K562 (cell line): ENCODE measurements around the gene TMEM107. TPM values are rescaled to one million over a fixed set of nuclear protein-coding genes. Genes with fewer than 3 reads are reported as not detected.

Source experiments
- ATAC-seq: fragments of 200-7000 bp; cut with Tn5 transposase; 3 replicates; pipeline ENCODE4 v1.9.1; 2020; ENCODE audit warnings: moderate library complexity
- BruUV-seq: library from RNA; stranded (reverse); fragments of 400-500 nt; replicated peaks from 2 replicates; lab custom pipeline; 2021; lab: Mats Ljungman, UMichigan
- CTCF ChIA-PET: fragments of 300-600 bp; formaldehyde crosslinking; extraction: SDS; loops from one replicate; lab custom pipeline; 2021; ENCODE audit warnings: low intra/inter-chr PET ratio; lab: Yijun Ruan, JAX
- POLR2A ChIA-PET: fragments of 300-600, 350-650 bp; sonication (Branson Sonifier 250); formaldehyde crosslinking; extraction: SDS; loops from one replicate; lab custom pipeline; 2021; ENCODE audit warnings: antibody characterized with exemption, inconsistent platforms; lab: Yijun Ruan, JAX
- DNase-seq, 4 experiments: peaks; one replicate each; pipeline versions ENCODE4 v3.0.0 to v3.0.0-alpha.2; 2011 to 2018; ENCODE audit warnings: low spot score in 3 of 4, mixed read lengths in 3 of 4; ENCODE audit errors: extremely low read depth in 1 of 4
- FAIRE-seq: peaks from 2 replicates; lab custom pipeline; 2011; peaks lifted over from hg19 to GRCh38; lab: Jason Lieb, UNC
- H2AFZ ChIP-seq: 2 replicates; pipeline ENCODE4 v1.6.0; 2011; ENCODE audit warnings: low read depth, low read length, control low read depth, inconsistent platforms
- H3K27ac ChIP-seq: fragments of 200-600 bp; 3 replicates; pipeline ENCODE4 v1.8.0; 2011; ENCODE audit warnings: low read depth, mild to moderate bottlenecking, control low read depth, inconsistent platforms, low read length, moderate library complexity, mixed read lengths; ENCODE audit errors: extremely low read depth
- H3K27me3 ChIP-seq, 2 experiments: fragments of 300-600 bp in 1 of 2; 2 replicates in 1 of 2; 3 replicates in 1 of 2; pipeline versions ENCODE4 v1.6.0 to v1.8.0; 2011; ENCODE audit warnings: inconsistent platforms in 2 of 2, low read length in 2 of 2, mild to moderate bottlenecking in 1 of 2, mixed read lengths in 1 of 2, moderate library complexity in 1 of 2; ENCODE audit not compliant: control insufficient read depth in 2 of 2, insufficient read depth in 2 of 2
- H3K36me3 ChIP-seq: fragments of 300-600 bp; 3 replicates; pipeline ENCODE4 v1.8.0; 2011; ENCODE audit warnings: mild to moderate bottlenecking, low read length, inconsistent platforms; ENCODE audit not compliant: control insufficient read depth, insufficient read depth
- H3K4me1 ChIP-seq, 2 experiments: fragments of 200-600 bp in 1 of 2; replicated peaks in 1 of 2; 2 replicates in 1 of 2; 3 replicates in 1 of 2; pipeline versions ENCODE4 v1.5.1 to v1.8.0; 2011; ENCODE audit warnings: inconsistent platforms in 2 of 2, low read length in 2 of 2, mild to moderate bottlenecking in 1 of 2, mixed read lengths in 1 of 2, moderate library complexity in 1 of 2; ENCODE audit not compliant: control insufficient read depth in 2 of 2, insufficient read depth in 2 of 2
- H3K4me2 ChIP-seq: 2 replicates; pipeline ENCODE4 v1.6.1; 2011; ENCODE audit warnings: low read length, control low read depth, inconsistent platforms, mixed read lengths; ENCODE audit not compliant: insufficient read depth
- H3K4me3 ChIP-seq: fragments of 200-600 bp; sonication (generic), shearing (Covaris generic); 2 replicates; pipeline ENCODE4 v1.5.1; 2016; ENCODE audit warnings: control low read depth, inconsistent platforms
- H3K79me2 ChIP-seq: fragments of 200-600 bp; 3 replicates; pipeline ENCODE4 v1.8.0; 2011; ENCODE audit warnings: low read length, inconsistent platforms; ENCODE audit not compliant: control insufficient read depth, insufficient read depth
- H3K9ac ChIP-seq, 2 experiments: 2 replicates each; pipeline versions ENCODE4 v1.6.0 to v1.6.1; 2011; ENCODE audit warnings: low read depth in 2 of 2, low read length in 2 of 2, control low read depth in 1 of 2, inconsistent platforms in 1 of 2, mild to moderate bottlenecking in 1 of 2, mixed read lengths in 1 of 2; ENCODE audit not compliant: insufficient read depth in 1 of 2
- H3K9me1 ChIP-seq: one replicate; pipeline ENCODE4 v1.6.0; 2011; ENCODE audit warnings: inconsistent platforms, mild to moderate bottlenecking, low read length, moderate library complexity; ENCODE audit not compliant: control insufficient read depth, insufficient read depth
- H3K9me3 ChIP-seq: replicated peaks from 2 replicates; pipeline ENCODE4 v1.5.1; 2011; ENCODE audit warnings: low read depth, low read length, inconsistent platforms; ENCODE audit not compliant: control insufficient read depth, insufficient read depth
- H4K20me1 ChIP-seq: replicated peaks from 2 replicates; pipeline ENCODE4 v1.6.1; 2011; ENCODE audit warnings: low read length, inconsistent platforms, mixed read lengths; ENCODE audit not compliant: control insufficient read depth, insufficient read depth
- CBX2 ChIP-seq: fragments of 200-600 bp; sonication (generic); IDR thresholded peaks from one replicate; pipeline ENCODE4 v1.6.1; 2012; ENCODE audit warnings: mild to moderate bottlenecking, low read length, inconsistent platforms; ENCODE audit not compliant: insufficient read depth, poor library complexity, severe bottlenecking
- CHD2 ChIP-seq: IDR thresholded peaks from 2 replicates; pipeline ENCODE4 v1.6.1; 2011; ENCODE audit warnings: low read depth, low read length
- MCM5 ChIP-seq: fragments of 450-650 bp; IDR thresholded peaks from 2 replicates; pipeline ENCODE4 v1.6.1; 2016; ENCODE audit warnings: low read depth
- SAFB ChIP-seq: fragments of 200-400 bp; formaldehyde crosslinking; IDR thresholded peaks from 2 replicates; pipeline ENCODE4 v1.6.1; 2017; ENCODE audit warnings: low read depth, low read length, borderline replicate concordance
- SIN3B ChIP-seq: fragments of 450-650 bp; IDR thresholded peaks from 2 replicates; pipeline ENCODE4 v1.6.1; 2017; ENCODE audit warnings: low read depth, mild to moderate bottlenecking, moderate library complexity
- TCF7 ChIP-seq: sonication (generic); IDR thresholded peaks from 2 replicates; pipeline ENCODE4 v1.6.1; 2016; ENCODE audit warnings: antibody characterized with exemption, borderline replicate concordance
- ZNF589 ChIP-seq: fragments of 200-800 bp; sonication (Bioruptor generic); IDR thresholded peaks from 2 replicates; pipeline ENCODE4 v1.6.1; 2016; ENCODE audit warnings: low read depth, missing genetic modification characterization, missing compliant biosample characterization
- ZNF695 ChIP-seq: fragments of 450-650 bp; formaldehyde crosslinking; IDR thresholded peaks from 2 replicates; pipeline ENCODE4 v1.4.0; 2020; ENCODE audit warnings: mild to moderate bottlenecking, moderate library complexity
- WGBS: fragments of 100-300 bp; shearing (Covaris generic); methylation state at CpG from one replicate; pipeline ENCODE4 v1.1.6; 2016; ENCODE audit warnings: low coverage, mixed read lengths; ENCODE audit not compliant: insufficient coverage; ENCODE audit errors: missing lambda C conversion rate; 5-methylcytosine and 5-hydroxymethylcytosine counted together
- in situ Hi-C: fragments of 300-500 bp; cut with MboI; formaldehyde crosslinking; loops from 4 replicates; pipeline ENCODE4 v1.15.0; 2018; ENCODE audit warnings: inconsistent platforms, mixed read lengths
- intact Hi-C: fragments of 100-400 bp; cut with micrococcal nuclease; formaldehyde crosslinking; loops from 2 replicates; pipeline ENCODE4 v1.14.2; 2022
- polyA plus RNA-seq, 8 experiments: library from polyadenylated mRNA; depleted of rRNA in 4 of 8; stranded (reverse) in 5 of 8; unstranded in 3 of 8; fragments of >200 nt; fragmentation: Nextera tagmentation in 2 of 8; fragmentation: Illumina TruSeq in 1 of 8; extraction: Ambion mirVana in 2 of 8; extraction: Trizol in 1 of 8; gene quantifications; 2 replicates each; pipeline versions ENCODE4 v1.2.1 to v1.2.3, GENCODE V29; 2011 to 2014; ENCODE audit warnings: inconsistent platforms in 1 of 8, missing spikeins in 1 of 8
- total RNA-seq, 7 experiments: library from RNA; depleted of rRNA in 6 of 7; stranded (reverse); fragments of >200 nt in 6 of 7; fragmentation: Illumina TruSeq in 2 of 7; extraction: Trizol in 2 of 7; gene quantifications; 2 replicates each; pipeline versions ENCODE4 v1.2.1 to v1.2.3, GENCODE V29; 2011 to 2021; ENCODE audit warnings: low replicate concordance in 1 of 7
- TF ChIP-seq, protein P1 (sequence below): fragments of 250-450 bp; sonication (Bioruptor Pico); IDR thresholded peaks from 2 replicates; pipeline ENCODE4 v1.4.0; 2020; ENCODE audit warnings: mild to moderate bottlenecking, moderate library complexity
- TF ChIP-seq, protein P2 (sequence below): fragments of 450-650 bp; formaldehyde crosslinking; conservative IDR thresholded peaks from 2 replicates; pipeline ENCODE4 v1.4.0; 2022; ENCODE audit warnings: mild to moderate bottlenecking, missing genetic modification characterization

Gene TMEM107
- total and polyA plus RNA-seq, 9 of the 15 experiments (the other 6 are each of a cell fraction or from before 2014, with no cell fraction given), result 7.1 to 26.2 (median 16.9) TPM

DNA sequence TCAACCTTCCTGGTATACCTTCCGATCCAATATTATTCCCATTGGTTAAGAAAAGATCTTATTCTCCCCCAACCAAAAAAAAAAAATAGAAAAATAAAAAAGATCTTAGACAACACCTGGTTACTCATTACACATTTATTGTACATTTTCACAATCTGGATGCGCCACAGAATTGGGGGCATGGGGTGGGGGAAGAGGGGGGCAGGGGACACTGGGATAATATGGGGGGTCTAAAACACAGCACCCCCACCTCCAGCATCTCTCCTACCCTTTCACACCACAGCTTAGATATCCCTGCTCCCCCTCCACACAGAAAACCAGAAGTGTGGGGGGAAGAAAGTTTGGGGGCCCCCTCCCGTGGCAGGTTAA, 17.2 kb downstream of the TMEM107 start:
- Histone ChIP-seq H4K20me1 (0 out of 2 replicates have a peak, but pooled peaks cover 12% of the 10 kb centered on the region), H3K4me1 (peaks cover 43 to 66% of the 10 kb centered on the region in 2 experiments), H3K9me1 (peaks cover 5% of the 10 kb centered on the region), H3K4me2 (no peak overlapping the region), H3K4me3 (no peak overlapping the region), H2AFZ (no peak overlapping the region), H3K36me3 (peaks cover 29% of the 10 kb centered on the region; the same call in 2 of the 3 replicates), H3K27me3 (no peaks in the 10 kb centered on the region), H3K9me3 (no peaks in the 10 kb centered on the region), H3K27ac (no peak overlapping the region), H3K9ac (no peak overlapping the region; a peak in 1 of 4 replicates), H3K79me2 (peaks cover 45% of the 10 kb centered on the region)
- no TSS peak for BruUV-seq
- in situ Hi-C loops (no loop called here), intact Hi-C loops (no loop called here)
- no peak for TF ChIP-seq ZNF589
- TF ChIP-seq TCF7, result no peak
- TF ChIP-seq CBX2, result no peak
- TF ChIP-seq, protein P1, sequence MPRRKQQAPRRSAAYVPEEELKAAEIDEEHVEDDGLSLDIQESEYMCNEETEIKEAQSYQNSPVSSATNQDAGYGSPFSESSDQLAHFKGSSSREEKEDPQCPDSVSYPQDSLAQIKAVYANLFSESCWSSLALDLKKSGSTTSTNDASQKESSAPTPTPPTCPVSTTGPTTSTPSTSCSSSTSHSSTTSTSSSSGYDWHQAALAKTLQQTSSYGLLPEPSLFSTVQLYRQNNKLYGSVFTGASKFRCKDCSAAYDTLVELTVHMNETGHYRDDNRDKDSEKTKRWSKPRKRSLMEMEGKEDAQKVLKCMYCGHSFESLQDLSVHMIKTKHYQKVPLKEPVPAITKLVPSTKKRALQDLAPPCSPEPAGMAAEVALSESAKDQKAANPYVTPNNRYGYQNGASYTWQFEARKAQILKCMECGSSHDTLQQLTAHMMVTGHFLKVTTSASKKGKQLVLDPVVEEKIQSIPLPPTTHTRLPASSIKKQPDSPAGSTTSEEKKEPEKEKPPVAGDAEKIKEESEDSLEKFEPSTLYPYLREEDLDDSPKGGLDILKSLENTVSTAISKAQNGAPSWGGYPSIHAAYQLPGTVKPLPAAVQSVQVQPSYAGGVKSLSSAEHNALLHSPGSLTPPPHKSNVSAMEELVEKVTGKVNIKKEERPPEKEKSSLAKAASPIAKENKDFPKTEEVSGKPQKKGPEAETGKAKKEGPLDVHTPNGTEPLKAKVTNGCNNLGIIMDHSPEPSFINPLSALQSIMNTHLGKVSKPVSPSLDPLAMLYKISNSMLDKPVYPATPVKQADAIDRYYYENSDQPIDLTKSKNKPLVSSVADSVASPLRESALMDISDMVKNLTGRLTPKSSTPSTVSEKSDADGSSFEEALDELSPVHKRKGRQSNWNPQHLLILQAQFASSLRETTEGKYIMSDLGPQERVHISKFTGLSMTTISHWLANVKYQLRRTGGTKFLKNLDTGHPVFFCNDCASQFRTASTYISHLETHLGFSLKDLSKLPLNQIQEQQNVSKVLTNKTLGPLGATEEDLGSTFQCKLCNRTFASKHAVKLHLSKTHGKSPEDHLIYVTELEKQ, result no peak
- TF ChIP-seq, protein P2, sequence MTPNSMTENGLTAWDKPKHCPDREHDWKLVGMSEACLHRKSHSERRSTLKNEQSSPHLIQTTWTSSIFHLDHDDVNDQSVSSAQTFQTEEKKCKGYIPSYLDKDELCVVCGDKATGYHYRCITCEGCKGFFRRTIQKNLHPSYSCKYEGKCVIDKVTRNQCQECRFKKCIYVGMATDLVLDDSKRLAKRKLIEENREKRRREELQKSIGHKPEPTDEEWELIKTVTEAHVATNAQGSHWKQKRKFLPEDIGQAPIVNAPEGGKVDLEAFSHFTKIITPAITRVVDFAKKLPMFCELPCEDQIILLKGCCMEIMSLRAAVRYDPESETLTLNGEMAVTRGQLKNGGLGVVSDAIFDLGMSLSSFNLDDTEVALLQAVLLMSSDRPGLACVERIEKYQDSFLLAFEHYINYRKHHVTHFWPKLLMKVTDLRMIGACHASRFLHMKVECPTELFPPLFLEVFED (CRISPR knock-in tag), result no peak
- TF ChIP-seq SIN3B, result no peak
- TF ChIP-seq MCM5, result no peak
- no peak for TF ChIP-seq ZNF695 (CRISPR knock-in tag)
- TF ChIP-seq SAFB, result no peak
- no peak for TF ChIP-seq CHD2
- 0% methylated on average over 1 of the region's 3 CpGs for WGBS
- DNase-seq (no peak), ATAC-seq (no peak), FAIRE-seq (no peak)
- POLR2A ChIA-PET, result interaction anchor here (8.6 kb wide), 1 partner anchor 13 kb away, joined by 105 read pairs; no protein-coding TSS in a partner anchor
- CTCF ChIA-PET, result interaction anchor here (0.6 to 1.1 kb wide), 2 partner anchors 20 to 26 kb away, joined by 3 to 4 read pairs; no protein-coding TSS in a partner anchor
